Measurements from ENCODE around the gene SPATA1. TPM values are rescaled to one million over a fixed set of nuclear protein-coding genes. Genes with fewer than 3 reads are reported as not detected.
A peak's percentile ranks its signal among the peaks of the same experiment; 100 is the strongest.

Gene SPATA1
- polyA plus RNA-seq, 3 donors, result 0.40 to 1.9 (median 0.43) TPM

GRCh38 chr1:84605157-84605556 lies 99.0 kb downstream of the SPATA1 start:
- Mint-ChIP-seq H3K36me3 (no peaks in the 10 kb centered on the region), H3K9me3 (peaks cover 29 to 58% (median 43%) of the 10 kb centered on the region in 7 donors), H3K4me1 (no peaks in the 10 kb centered on the region), H3K4me3 (no peak overlapping the region), H3K27ac (no peak overlapping the region), H3K27me3 (ENCODE audit: low read depth in 3 of 3) (no peaks in the 10 kb centered on the region)
- no peak for DNase-seq
- no peak overlapping the region for H3K9ac ChIP-seq (ENCODE audit: insufficient read depth, low read length, poor library complexity, severe bottlenecking)
- H4K20me1 ChIP-seq (ENCODE audit: insufficient read depth, low read length), result no peaks in the 10 kb centered on the region
- no peak overlapping the region for H3K4me2 ChIP-seq (replicated peaks; ENCODE audit: extremely low read depth, low read length, poor library complexity, severe bottlenecking)
- H3K9me3 ChIP-seq (replicated peaks in 1 of 2; ENCODE audit: control insufficient read depth in 1 of 2, insufficient read depth in 1 of 2, low read length in 2 of 2), result peaks cover 36 to 40% of the 10 kb centered on the region in 2 donors
- no peaks in the 10 kb centered on the region for H3K27me3 ChIP-seq (ENCODE audit: control insufficient read depth in 2 of 2, insufficient read depth in 2 of 2, low read length in 2 of 2)
- no peak overlapping the region for H2AFZ ChIP-seq (ENCODE audit: insufficient read depth, low read depth, low read length, poor library complexity, severe bottlenecking)
- no peaks in the 10 kb centered on the region for H3K4me1 ChIP-seq (ENCODE audit: control insufficient read depth in 1 of 2, insufficient read depth in 2 of 2, low read length in 2 of 2)
- whole genome bisulfite sequencing (ENCODE audit: insufficient coverage), result 100% methylated on average over 1 of the region's 1 CpG
- TF ChIP-seq, protein P1, sequence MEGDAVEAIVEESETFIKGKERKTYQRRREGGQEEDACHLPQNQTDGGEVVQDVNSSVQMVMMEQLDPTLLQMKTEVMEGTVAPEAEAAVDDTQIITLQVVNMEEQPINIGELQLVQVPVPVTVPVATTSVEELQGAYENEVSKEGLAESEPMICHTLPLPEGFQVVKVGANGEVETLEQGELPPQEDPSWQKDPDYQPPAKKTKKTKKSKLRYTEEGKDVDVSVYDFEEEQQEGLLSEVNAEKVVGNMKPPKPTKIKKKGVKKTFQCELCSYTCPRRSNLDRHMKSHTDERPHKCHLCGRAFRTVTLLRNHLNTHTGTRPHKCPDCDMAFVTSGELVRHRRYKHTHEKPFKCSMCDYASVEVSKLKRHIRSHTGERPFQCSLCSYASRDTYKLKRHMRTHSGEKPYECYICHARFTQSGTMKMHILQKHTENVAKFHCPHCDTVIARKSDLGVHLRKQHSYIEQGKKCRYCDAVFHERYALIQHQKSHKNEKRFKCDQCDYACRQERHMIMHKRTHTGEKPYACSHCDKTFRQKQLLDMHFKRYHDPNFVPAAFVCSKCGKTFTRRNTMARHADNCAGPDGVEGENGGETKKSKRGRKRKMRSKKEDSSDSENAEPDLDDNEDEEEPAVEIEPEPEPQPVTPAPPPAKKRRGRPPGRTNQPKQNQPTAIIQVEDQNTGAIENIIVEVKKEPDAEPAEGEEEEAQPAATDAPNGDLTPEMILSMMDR (IDR thresholded peaks at IDR 0.05), result no peak
- no peak overlapping the region for H3K27ac ChIP-seq (ENCODE audit: low read depth in 1 of 2, low read length in 2 of 2)
- H3K79me2 ChIP-seq (ENCODE audit: insufficient read depth, low read length), result no peaks in the 10 kb centered on the region
- no peaks in the 10 kb centered on the region for H3K36me3 ChIP-seq (replicated peaks in 1 of 2; ENCODE audit: control insufficient read depth in 1 of 2, insufficient read depth in 2 of 2, low read length in 2 of 2)
- intact Hi-C loops (cut with micrococcal nuclease), result no loop called here
- H3K4me3 ChIP-seq (replicated peaks in 1 of 3; ENCODE audit: low read depth in 2 of 3, low read length in 3 of 3), result peak overlapping the region in 1 of 3 experiments; percentile 2

DNA sequence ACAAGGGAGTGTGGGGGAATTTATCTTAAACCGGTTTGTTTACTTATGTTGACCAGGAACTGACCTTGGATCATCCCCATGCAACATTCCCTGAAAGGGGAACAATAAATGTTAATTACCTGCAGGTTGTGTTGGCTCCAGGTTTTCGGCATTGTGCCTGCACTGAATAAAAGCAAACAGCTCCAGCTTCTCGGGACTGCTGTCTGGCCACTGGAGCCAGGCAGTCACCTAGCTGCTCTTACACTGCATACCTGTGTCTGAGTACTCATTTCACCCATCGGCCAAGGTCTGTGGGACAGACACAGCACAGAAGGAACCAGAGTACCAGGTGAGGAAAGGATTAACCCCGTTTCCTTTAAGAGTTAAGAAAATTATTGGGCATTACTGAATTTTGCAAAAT lies 100.8 kb downstream of the SPATA1 start:
- intact Hi-C loops (cut with micrococcal nuclease), result no loop called here
- no peaks in the 10 kb centered on the region for H3K27me3 Mint-ChIP-seq (ENCODE audit: low read depth in 3 of 3)
- no peak overlapping the region for H3K27ac ChIP-seq (ENCODE audit: low read depth in 1 of 2, low read length in 2 of 2)
- no peak overlapping the region for H2AFZ ChIP-seq (ENCODE audit: insufficient read depth, low read depth, low read length, poor library complexity, severe bottlenecking)
- H3K36me3 Mint-ChIP-seq, result no peaks in the 10 kb centered on the region
- 100% methylated on average over 2 of the region's 5 CpGs for whole genome bisulfite sequencing (ENCODE audit: insufficient coverage)
- H3K27me3 ChIP-seq (ENCODE audit: control insufficient read depth in 2 of 2, insufficient read depth in 2 of 2, low read length in 2 of 2), result no peaks in the 10 kb centered on the region
- no peak overlapping the region for H3K4me3 Mint-ChIP-seq
- H4K20me1 ChIP-seq (ENCODE audit: insufficient read depth, low read length), result no peaks in the 10 kb centered on the region
- TF ChIP-seq, protein P1 (IDR thresholded peaks at IDR 0.05), result no peak
- H3K4me2 ChIP-seq (replicated peaks; ENCODE audit: extremely low read depth, low read length, poor library complexity, severe bottlenecking), result no peak overlapping the region
- H3K9me3 Mint-ChIP-seq, result peaks cover 32 to 58% (median 47%) of the 10 kb centered on the region in 7 donors
- no peak for DNase-seq
- no peaks in the 10 kb centered on the region for H3K79me2 ChIP-seq (ENCODE audit: insufficient read depth, low read length)
- no peak overlapping the region for H3K9ac ChIP-seq (ENCODE audit: insufficient read depth, low read length, poor library complexity, severe bottlenecking)
- H3K4me3 ChIP-seq (replicated peaks in 1 of 3; ENCODE audit: low read depth in 2 of 3, low read length in 3 of 3), result no peak overlapping the region
- no peaks in the 10 kb centered on the region for H3K4me1 Mint-ChIP-seq
- no peaks in the 10 kb centered on the region for H3K4me1 ChIP-seq (ENCODE audit: control insufficient read depth in 1 of 2, insufficient read depth in 2 of 2, low read length in 2 of 2)
- H3K9me3 ChIP-seq (replicated peaks in 1 of 2; ENCODE audit: control insufficient read depth in 1 of 2, insufficient read depth in 1 of 2, low read length in 2 of 2), result peaks cover 37 to 42% of the 10 kb centered on the region in 2 donors
- no peaks in the 10 kb centered on the region for H3K36me3 ChIP-seq (replicated peaks in 1 of 2; ENCODE audit: control insufficient read depth in 1 of 2, insufficient read depth in 2 of 2, low read length in 2 of 2)
- H3K27ac Mint-ChIP-seq, result no peak overlapping the region
